Inflammatory macrophage treated with lipopolysaccharide for 1 hour (primary cell): ENCODE results near the gene FUCA1.
A peak's percentile ranks its signal among the peaks of the same experiment; 100 is the strongest.

ENCODE experiments used
- DNase-seq, 2 donors: peaks; one replicate each; pipeline ENCODE4 v3.0.0-alpha.2; 2020 to 2022

Gene FUCA1

DNA sequence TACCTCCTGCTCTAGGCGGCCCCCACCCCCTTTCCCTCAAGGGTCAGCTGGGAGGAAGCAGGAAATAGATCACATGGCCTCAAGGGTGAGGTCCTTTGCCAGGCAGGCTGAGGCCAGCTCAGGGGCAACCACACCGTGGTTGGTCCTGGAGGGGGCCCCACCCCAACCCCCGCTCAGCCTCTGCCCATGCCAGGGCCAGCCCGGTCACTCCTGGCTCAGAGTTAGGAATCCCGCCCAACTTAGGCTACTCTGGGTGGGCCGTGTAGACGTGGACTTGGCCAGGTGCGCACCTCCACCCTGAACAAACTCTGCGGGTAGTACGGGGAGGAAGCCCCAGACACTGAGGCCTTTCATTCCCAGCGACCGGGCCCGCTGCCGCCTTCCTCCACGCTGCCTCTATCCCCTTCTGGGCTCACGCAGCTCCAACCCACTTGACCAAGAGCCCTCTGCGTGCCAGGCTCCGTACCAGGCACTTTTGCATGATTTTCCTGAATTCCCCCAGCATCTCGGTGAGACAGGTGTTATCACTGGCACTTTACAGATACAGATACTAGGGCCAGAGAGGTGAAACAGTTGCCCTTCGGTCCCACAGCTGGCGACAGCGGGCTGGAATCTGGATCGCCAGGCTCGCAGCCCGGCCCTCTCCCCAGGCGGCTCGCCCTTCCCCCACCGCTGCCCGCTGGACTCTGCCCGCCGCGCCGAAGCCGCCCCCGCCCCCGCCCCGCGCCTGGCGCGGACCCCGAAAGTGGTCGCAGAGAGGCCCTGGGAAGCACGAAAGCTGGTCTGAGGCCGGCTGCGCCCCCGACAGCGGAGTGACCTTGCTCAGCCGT lies 68.3 kb downstream of the FUCA1 start:
- DNase-seq, result peak in 1 of 2 donors; percentile 35

DNA sequence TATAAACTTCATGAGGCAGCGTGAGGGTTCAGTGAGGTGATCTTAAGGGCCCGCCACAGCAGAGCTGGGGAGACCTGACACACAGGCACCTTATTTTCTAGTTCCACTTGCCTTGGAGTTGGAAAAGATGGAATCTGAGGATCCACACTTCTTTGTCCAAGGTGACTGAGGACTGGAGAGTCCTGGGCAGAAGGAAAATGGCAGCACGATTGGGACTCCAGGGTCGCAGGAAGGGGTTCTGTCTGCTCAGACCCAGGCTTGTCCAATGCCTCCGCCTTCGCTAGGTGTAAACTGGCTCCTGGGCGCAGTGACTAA lies 68.9 kb downstream of the FUCA1 start:
- DNase-seq, result no peak

DNA sequence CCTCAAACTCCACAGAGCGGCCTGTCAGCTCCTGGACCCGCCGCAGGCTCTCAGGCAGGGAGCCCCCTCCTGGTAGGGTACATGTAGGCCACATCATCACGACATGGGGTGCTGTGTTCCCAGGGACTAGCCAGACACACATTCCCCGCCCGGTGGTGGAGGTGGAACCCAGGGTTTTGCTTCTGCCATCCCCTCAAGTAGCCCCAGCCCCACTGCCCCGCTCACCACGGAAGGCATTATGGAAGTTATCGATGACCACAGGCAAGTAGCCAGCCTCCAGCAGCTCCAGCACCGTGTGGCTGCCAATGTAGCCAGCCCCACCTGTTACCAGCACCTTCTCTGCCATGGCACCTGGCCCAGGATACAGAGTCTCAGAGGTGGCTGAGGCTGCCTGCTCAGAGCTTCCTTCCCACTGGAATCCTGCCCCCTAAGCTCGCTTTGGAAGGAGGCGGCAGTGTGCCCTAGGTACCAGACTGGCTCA lies 69.4 kb downstream of the FUCA1 start:
- no peak for DNase-seq

DNA sequence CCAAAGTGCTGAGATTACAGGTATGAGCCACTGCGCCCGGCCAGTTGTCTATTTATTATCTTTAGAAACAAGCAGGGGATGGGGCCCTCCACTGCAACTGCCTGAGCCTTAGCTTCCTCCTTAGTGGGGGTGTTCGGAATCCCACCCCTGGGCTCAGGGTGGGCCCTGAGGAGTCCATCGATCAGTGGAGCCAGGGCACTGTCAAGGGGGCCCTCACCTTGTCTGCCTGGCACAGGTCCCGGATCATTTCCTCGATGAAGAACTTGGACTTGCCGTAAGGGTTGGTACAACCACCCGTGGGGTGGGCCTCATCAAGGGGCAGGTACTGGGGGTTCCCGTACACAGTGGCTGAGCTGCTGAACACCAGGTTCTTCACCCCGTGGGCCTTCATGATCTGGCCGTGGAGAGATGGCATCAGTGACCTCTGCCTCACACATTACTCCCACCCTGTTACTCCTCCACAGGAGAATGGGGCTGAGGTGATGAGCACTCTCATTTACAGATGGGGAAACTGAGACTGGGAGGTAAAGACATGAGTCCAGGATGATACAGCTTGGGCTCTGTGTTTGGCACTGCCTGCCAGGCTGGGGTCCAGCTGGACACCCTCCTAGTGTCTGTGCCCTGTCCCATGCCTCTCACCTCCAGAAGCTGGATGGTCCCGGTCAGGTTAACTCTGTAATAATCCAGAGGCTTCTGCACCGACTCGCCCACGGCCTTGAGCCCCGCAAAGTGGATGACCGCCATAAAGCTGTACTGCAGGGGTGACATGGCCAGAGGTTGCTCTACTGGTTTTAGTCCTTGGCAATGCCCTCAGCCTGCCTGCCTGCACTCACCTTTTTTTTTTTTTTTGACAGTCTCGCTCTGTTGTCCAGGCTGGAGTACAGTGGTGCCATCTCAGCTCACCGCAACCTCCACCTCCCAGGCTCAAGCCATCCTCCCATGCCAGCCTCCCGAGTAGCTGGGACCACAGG lies 70.3 kb downstream of the FUCA1 start:
- DNase-seq, result no peak

DNA sequence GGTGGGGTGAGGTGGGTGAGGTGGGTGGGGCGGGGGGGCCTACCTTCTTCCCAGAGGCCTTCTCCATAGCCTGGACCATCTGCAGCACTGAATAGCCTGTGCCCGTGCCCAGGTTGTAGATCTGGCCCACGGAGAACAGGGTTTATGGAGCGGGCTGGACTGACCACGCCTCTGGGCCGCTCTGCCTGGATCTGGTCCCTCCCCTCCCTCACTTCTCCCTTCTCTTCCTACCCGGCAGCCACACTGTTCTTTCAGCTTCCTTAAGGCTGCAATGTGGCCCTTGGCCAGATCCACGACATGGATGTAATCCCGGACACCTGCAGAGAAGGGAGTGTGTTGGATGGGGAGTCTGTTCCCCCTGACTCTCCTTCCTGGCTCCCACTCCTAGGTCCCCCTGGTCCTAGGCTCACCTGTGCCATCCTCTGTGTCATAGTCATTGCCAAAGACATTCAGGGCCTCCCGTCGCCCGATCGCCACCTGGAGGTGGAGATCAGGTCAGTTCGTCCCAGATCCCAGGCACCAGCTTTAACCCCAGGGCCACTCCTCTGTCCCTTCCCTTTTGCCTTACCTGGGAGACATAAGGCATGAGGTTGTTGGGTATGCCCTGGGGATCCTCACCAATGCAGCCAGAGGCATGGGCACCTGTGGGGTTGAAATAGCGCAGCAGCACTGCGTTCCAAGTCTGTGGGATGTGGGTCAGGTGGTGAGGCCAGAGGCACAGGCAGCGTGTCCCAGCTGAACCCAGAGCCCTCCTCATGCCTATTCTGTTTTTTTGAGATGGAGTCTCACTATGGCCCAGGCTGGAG lies 71.4 kb downstream of the FUCA1 start:
- no peak for DNase-seq

DNA sequence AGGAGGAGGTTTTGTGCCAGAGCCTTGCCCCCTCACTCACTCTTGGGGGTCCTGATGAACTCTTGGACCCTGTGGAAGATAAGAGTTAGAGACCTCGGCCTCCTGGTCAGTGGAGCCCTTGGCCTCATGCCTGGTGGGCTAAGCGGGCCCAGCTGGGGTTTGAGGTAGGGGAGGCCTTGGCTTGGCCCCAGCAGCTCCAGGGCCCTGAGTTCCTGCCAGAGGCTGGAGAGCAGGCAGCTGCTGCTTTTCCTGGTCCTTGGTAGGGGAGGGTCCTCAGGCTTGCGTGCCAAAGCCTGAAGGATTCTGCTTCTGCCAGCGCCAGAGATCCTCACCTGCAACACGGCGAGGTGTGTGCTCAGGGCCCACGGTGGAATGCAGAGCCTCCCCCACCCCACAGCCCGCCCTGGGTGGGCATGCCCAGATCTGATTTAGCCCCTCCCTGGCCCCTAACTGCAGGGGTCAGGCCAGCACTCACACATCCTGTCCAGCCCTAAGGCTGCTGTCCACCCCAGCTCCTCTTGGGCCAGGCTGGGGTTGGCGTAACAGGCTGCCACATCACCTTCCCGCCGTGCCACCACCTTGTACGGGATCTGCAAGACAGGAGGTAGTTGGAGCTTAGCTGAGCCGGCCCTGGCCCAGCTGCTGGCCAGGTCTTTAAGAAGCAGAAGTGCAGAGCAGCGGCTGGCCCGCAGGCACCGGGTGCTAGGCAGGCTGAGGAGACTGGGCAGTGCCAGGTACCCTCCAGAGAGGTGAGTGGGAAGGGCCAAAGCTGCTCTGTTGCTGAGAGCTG lies 72.2 kb downstream of the FUCA1 start:
- no peak for DNase-seq
